Activated CD8-positive, alpha-beta memory T cell treated with anti-CD3 and anti-CD28 coated beads, Interleukin-2, amount 50 U/mL, for 1 hour (primary cell): Measurements from ENCODE around the gene ASB7.
"Not testable (repeated sequence)": the region's sequence is repeated elsewhere in the genome, so short reads cannot be mapped to it uniquely, and the experiment has no call there.

Experiments
- DNase-seq: peaks from one replicate; pipeline ENCODE4 v3.0.0-alpha.2; 2020; ENCODE audit errors: extremely low read depth

Gene ASB7

DNA sequence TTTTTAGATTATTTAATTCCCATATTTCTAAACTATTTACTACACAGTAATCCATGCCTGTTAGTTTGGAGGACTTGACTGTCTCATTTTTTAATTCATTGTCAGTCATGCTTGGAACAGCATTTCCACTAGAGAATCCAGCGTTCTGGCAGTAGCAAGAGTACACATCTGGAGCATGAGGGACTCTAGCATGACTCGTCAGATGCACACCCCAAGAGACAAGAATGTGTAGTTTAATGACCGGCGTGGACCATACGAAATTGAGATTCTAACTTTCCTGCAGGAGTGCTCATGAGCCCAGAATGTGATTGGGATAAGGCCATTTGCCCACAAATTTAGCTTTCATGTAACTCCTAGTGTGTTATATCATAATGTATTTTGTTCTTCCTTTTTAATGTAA, 48.9 kb downstream of the ASB7 start:
- DNase-seq = no peak

DNA sequence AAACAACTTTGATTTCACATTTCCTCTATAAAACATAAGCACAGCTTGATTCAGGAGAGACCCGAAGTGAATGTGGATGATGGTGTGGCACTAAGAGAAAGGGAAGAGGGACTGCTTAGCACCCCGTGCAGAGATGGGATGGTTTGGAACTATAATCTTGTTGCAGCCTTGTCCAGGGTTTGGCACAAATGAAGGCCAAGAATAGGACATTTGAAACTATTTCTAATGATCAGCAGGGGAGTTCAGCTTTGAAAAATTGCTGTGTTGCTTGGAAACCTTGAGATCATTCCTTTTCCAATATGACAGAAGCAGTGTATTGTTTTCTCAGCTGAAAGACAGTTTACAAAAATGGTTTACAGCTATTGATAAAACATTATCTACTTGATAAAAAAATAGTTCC, 49.7 kb downstream of the ASB7 start:
- DNase-seq = no peak

DNA sequence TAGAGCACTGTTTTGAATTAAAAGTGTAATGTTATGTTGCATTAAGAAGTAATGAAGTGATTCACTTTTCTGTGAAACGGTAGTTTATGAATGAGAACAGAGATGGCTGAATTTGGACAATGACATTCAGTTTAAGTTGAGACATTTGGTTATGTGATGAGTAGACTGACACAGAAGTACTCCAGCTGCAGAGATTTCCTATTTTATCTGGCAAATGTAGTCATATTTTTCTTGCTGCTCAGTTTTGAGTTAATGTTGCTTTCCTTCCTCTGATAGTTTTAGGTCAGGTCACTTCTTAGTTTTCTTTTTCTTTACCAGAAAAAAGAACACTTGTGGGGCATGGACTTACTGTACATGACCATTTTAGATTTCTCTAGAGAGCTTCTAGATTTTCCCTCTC, 51.2 kb downstream of the ASB7 start:
- no peak for DNase-seq

DNA sequence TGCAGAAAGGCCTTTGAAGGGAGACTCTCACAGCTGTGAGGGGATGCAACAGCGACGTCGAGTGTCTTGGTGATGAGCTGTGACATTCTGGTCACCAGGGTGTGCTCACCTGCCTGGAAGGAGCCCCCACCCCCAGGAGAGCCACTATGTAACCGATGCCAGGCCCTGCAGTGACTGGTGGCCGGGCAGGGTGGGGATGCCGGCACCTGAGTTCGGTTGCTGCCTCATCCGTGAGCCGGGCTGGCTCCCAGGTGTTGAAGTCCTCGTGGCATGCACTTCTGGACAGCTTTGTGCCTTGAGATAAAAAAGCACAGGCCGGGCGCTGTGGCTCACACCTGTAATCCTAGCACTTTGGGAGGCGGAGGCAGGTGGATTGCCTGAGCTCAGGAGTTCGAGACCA, 56.5 kb downstream of the ASB7 start:
- DNase-seq = no peak

DNA sequence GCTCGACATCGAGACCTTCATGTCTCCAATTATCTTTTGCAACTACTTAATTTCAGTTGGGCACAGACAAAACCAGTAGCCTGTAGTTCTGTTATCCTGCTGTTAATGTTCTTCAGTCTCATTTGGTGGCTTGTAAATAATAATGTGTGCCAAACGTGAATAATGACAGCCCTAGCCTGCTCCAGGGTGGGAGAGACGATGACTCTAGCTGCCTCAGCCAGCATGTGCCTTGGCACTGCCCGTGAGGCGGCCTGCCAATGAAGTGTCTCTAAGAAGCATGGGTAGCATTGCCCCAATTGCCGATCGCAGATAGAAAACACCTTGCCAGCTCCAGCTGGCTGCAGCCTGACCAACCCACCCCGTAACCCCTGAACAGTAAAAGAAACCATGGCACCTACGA, 58.8 kb downstream of the ASB7 start:
- no peak for DNase-seq

DNA sequence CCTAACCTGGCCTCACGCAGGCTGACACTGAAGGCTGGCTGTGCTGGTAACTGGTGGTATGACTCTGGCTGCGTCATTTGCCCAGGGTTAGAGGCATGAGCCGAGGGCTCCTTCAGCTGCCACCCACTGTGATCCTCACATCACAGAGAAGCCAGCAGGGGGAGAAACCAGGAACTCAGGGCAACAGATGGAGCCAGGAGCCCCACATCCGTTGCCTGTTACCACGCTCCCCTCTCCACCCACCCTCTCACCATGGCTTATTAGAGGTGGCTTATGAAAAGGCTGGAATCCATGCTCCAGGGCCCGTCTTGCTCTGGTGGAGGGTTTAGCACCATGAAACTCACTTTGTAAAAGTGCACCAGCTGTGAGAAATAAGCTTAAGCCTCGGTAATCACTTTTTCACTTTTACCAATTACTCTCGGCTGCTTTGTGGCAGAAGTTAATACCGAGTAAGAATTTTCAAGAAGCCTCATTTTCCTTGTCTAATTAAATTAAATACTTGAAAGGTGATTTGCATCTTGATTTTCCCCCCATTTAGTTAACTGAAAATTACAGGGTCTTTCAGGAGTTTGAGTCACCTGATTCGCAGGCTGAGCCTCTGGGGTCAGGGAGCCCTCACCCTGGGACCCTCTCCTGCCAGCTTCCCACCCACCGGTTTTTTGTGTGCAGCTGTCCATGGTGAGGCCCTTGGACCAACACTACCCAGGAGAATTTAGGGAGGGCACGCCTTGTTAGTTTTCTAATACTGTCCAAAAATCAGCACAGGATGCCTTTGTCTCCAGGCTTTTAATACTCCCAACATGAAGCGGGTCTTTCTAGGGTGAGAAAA, 60.9 kb downstream of the ASB7 start:
- no peak for DNase-seq

DNA sequence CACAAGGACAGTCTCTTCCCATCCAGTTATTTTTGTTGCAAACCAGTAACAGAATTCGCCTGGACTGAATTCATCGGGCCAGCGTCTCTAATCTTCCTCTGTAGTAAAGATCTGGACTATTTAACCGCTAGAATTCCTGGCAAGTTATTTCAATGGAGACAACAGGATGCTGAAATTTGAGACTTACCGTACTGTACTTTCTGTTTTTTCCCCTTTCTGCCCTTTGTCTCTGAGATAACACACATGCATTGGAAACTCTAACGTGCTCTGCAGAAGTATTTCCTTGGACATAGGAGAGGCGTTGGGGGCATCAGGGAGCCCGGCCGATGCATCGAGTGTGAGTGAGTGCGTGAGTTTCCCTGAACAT, 61.5 kb downstream of the ASB7 start:
- no peak for DNase-seq

DNA sequence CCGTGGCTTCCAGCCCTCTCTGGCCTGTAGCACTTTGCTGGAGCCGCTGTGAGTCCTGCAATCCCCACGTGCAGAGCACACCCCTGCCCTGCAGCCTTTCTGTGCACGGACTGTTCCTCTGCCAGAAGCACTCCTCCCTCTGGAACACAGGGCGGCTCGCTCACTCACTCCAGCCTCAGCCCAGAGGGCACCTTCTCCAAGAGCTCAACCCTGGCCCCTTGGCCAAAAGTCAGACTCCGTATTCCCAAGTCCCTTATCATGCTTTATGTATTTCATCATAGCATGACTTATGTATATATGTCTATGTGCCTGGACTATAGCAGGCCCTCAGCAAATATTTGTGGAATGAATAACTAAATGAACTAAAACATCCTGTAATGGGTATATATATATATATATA, 63.2 kb downstream of the ASB7 start:
- DNase-seq = no peak

DNA sequence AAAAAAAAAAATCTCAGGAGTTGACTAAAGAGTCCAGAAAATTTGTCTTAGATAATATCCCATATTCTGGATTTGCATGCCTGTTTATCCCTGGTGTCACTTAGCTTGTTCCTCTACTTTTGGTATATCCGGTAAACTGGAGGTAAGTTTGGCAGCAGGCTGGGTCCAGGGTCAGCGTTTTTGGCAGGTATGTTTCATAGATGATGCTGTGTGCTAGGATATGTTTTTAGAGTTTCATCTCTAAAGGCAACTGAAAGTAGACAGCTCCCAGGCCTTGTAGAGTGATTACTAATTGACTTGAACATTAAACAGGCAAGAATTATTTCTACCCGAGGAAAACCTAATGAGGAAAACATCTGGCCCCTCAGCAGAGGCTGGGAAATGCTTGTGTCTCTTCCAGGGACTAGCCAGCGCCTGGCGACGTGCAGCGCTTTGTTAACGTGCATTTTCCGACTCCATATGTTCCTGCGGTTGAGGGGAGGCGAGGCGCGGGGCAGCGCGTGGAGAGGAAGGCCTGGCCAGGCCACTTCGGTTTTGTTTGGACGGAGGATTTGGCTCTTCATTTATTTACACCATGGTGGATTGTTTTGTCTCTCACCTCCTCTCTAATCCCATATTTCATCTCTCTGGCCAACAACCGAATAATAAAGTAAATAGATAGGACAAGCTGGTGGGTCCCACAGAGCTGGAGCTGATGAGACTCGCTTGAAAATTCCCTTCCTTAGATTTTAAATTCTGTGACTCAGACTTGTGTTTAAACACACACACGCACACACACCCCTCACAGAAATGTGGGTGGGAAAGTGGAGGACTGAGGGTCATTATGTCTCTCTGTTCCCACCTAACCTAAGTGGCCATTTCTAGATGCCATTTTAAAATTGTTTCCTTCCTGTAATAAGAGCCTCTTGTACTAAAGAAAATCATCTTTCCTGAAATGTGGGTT, 65.3 kb downstream of the ASB7 start:
- DNase-seq = no peak

DNA sequence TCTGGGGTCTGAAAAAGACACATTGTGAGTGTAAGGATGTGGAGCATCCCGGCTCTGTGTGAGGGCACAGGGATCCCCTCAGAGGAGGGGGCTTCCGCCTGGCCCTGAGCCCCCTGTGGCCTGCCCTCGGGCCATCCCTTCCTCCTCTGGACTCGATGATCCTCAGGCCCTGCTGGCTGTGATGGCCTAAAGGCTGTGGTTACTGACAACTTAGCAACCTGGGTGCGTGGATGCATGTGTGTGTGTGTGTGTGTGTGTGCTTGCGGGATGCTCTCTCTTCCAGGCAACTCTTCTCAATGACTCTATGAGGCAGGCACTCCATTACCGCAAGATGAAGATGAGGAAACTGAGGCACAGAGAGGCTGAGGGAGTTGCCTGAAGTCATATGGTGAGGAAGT, 66.0 kb downstream of the ASB7 start:
- DNase-seq = no peak

DNA sequence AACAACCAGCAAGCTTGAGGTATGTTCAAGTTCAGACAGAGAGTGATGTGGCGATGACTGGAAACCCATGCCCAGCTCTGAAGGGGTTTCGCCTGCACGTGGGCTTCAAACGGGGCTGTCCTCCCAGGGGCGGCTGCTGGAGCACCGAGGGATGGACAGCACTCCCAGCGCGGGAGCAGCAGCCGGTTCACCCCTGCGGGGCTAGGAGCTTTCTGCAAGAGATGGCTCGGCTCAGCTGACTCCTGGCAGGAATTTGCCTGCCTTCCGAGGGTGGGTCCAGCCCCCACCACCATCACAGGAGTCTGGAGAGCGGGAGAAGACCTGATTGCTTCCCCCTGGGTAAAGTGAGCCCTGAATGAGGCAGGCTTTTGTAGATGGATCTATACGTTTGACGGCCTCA, 66.9 kb downstream of the ASB7 start:
- no peak for DNase-seq

DNA sequence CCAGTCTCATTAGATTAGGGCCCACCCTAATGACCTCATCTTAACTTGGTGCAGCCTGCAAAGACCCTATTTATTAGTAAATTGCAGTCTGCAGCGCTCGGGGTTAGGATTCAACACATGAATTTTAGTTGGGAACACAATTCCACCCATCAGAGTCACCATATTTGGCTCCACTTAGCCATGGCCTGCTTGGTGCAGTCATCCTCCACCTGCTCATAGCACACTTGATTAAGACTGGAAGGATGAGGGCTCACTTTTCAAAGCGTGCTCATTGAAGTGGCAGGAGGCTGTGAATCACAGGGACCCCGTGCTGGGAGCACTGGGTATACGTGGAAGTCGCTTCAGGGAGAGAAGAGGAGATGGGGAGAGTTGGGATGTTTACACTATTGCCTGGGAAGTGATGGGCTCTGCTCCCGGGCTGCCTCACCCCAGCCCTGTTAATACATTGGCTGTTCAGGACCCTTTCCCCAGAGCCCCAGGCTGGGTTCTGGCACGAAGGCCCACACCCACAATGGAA, 68.2 kb downstream of the ASB7 start:
- no peak for DNase-seq

DNA sequence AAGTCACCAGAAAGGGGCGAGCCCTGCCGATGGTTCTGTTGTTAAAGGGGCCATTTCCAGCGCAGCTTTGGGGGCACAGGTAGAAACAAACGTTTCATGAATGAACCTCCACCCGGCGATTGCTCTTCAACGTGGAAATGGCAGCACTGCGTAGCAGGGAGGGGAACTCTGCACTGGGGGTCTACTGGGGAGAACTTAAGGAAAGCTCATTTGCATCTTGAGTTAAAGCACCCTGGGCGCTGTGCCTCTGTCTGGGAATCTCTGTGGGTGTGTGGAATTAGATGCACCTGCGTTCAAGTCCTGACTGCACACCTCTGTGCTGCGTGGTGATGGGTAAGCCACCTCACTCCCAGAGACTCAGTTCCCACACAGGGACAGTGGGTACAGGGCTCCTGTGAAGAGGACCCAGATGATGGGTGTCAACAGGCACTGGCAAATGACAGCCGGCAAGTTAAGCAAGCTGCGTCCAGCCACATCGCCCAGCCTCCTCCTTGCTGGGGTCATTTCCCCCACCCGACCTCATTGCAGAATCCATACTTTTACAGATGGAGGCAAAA, 68.8 kb downstream of the ASB7 start:
- no peak for DNase-seq

DNA sequence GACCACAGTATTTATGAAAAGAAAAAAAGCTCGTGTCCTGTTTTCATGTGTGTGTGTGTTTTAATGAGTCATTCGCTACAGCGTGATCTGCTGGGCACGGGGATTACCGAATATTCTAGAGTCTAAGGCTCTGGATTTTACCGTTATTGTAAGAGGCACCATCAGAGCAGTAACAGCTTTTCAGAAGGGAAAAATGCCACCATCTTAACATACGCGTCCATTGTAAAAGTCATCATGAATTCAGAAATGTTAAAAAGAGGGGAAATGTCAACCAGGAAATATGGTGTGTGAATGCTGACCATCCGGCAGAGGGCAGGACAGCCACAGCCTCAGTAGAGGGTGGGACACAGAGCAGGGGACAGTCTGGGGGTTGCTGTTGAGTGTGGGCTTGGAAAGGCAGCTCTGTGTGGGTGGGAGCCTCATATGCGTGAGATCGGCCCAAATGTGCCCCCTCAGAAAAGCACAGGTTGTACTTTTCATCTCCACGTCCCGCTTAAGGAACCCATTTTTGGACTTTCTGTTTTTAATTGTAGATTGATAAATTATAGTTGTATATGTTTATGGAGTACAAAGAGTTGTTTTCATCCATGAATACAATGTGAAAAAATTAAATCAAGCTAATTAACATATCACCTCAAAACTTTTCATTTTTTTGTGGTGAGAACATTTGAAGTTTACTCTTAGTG, 69.6 kb downstream of the ASB7 start:
- DNase-seq = no peak

DNA sequence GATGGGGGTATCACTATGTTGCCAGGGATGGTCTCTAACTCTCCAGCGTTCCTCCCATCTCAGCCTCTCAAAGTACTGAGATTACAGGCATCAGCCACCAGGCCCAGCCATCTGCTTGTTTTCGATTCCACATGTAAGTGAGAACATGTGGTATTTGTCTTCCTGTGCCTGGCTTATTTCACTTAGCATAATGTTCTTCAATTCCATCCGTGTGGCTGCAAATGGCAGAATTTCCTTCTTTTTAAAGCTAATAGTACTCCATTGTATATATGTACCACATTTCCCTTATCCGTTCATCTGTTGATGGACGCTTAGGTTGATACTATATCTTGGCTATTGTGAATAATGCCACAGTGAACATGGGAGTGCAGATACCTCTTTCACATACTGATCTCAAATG, 70.6 kb downstream of the ASB7 start:
- DNase-seq = no peak

DNA sequence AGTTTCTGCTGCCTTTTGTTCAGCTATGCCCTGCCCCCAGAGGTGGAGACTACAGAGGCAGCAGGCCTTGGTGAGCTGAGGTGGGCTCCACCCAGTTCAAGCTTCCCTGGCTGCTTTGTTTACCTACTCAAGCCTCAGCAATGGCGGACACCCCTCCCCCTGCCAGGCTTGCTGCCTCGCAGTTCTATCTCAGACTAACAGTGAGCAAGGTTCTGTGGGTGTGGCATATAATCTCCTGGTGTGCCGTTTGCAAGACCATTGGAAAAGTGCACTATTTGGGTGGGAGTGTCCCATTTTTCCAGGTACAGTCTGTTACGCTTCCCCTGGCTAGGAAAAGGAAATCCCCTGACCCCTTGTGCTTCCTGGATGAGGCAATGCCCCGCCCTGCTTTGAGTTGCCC, 76.8 kb downstream of the ASB7 start:
- DNase-seq = not testable (repeated sequence)

DNA sequence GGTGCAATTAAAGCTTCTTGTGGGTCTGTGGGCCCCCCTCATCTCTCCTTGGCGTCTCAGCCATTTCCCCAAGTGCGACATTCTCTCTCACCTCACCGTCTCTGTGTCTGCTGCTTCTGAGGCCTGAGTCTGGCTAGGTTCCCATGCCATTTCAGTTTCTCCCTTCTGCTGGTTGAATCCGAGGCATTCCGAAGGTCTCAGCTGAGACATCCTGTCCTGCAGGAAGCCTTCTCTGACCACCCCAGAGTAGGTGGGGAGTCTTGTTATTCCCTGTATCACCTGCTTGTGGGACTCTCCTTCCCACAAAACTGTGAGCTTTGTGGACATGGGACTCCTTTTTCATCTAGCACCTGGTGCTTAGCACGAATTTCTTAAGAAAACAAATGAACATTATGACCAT, 78.3 kb downstream of the ASB7 start:
- no peak for DNase-seq

DNA sequence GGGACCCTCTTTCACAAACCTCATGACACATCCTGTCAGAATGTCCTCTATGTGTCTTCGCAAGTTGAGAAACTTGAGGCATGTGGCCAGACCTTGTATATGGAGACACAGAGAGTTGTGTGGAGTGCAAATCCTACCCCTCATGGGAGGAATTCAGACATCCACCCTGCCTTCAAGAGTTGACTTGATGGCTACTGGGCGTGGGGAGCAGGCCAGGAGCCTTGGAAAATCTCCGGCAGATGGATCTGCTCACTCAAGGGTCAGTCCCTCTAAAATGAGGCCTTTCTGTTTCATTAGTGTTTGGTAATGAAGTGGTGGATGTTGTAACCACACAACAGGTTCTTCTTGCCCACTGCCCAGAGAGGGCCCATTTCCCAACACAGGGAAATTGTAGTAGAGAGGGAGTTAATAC, 79.0 kb downstream of the ASB7 start:
- DNase-seq = no peak

DNA sequence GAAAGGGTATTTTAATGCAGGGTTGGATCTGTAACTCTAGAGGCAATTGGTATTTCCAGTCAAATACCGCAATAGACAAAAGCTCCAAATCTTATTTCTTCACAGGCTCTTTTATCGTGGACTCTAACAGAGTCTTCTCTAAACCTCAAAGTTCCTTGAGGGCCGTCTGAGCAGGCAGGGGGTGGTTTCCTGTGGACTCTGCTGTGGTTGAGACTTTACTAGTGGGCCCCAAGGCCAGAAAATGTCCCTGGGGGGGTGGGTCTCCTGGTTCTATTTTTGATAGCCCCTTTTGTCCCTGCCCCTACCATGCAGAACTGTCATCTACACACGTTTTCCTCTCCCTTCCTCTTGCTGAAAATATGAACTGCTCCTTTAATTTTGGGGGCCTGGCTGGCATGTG, 80.1 kb downstream of the ASB7 start:
- no peak for DNase-seq

DNA sequence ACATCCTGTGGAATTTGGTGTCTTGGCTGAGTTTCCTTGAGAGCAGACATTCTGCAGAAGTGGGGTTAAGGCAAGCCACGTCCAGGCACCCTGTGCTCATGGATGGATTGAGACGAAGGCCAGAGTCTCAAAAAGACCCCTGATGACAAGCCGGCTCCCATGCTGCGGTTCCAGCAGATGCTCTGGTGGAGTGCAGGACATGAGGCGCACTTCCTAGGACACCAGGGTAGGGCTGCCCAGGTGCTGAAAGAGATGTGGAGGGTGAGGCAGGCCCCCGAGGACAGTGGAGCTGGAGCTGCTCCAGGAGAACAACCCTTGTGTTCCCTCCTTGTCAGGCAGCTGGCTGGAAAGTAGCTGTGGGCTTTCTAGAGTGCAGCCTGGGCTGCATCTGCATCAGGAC, 81.0 kb downstream of the ASB7 start:
- no peak for DNase-seq

DNA sequence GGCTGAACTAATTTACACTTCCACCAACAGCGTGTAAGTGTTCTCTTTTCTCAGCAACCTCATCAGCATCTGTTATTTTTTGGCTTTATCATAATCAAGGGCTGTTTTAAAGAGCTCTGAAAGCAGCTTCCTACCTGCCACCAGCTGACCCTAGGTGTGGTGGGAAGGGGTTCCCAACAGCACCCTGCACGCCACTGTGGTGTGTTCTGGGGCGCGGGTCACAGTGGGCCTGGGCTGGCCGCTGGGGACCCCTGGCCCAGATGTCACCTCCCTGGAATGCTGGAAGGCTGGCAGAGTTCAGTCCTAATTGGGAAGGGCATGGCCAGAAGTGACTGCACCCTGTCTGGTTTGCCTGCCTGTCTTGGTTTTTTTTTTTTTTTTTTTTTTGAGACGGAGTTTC, 82.2 kb downstream of the ASB7 start:
- DNase-seq = no peak
